SK-N-SH treated with all-trans-retinoic acid at 6 μM for 48 hours (cell line): ENCODE results near the gene CST11.

Source experiments
- ATAC-seq: fragments of 200-7000 bp; cut with Tn5 transposase; 3 replicates; pipeline ENCODE4 v1.9.1; 2020; ENCODE audit warnings: mild to moderate bottlenecking, moderate library complexity
- ARNTL ChIP-seq: fragments of 450-650 bp; formaldehyde crosslinking; IDR thresholded peaks from 2 replicates; pipeline ENCODE4 v1.5.0; 2020; ENCODE audit warnings: low read depth, mild to moderate bottlenecking, moderate library complexity, borderline replicate concordance
- BACH2 ChIP-seq: fragments of 250-450 bp; sonication (Bioruptor Pico); IDR thresholded peaks from 2 replicates; pipeline ENCODE4 v1.9.0; 2021; ENCODE audit warnings: mild to moderate bottlenecking, borderline replicate concordance
- CREB5 ChIP-seq: fragments of 250-450 bp; sonication (Bioruptor Pico); IDR thresholded peaks from 2 replicates; pipeline ENCODE4 v1.5.1; 2020; ENCODE audit warnings: low read depth, mild to moderate bottlenecking, moderate library complexity
- CSRNP3 ChIP-seq: fragments of 250-450 bp; sonication (Bioruptor Pico); IDR thresholded peaks from 2 replicates; pipeline ENCODE4 v1.5.1; 2021; ENCODE audit warnings: mild to moderate bottlenecking, moderate library complexity
- ESRRG ChIP-seq: fragments of 250-450 bp; sonication (Bioruptor Pico); IDR thresholded peaks from 2 replicates; pipeline ENCODE4 v1.6.1; 2021; ENCODE audit warnings: mild to moderate bottlenecking
- GLIS3 ChIP-seq: fragments of 250-450 bp; sonication (Bioruptor Pico); IDR thresholded peaks from 2 replicates; pipeline ENCODE4 v1.5.0; 2020; ENCODE audit warnings: mild to moderate bottlenecking, moderate library complexity
- ISL1 ChIP-seq: fragments of 250-450 bp; sonication (Bioruptor Pico); IDR thresholded peaks from 2 replicates; pipeline ENCODE4 v2.1.2; 2022; ENCODE audit warnings: mild to moderate bottlenecking, moderate library complexity
- OSR1 ChIP-seq: fragments of 250-450 bp; sonication (Bioruptor Pico); IDR thresholded peaks from 2 replicates; pipeline ENCODE4 v1.8.0; 2022; ENCODE audit warnings: moderate library complexity, mild to moderate bottlenecking, inconsistent platforms
- PATZ1 ChIP-seq: fragments of 250-450 bp; sonication (Bioruptor Pico); IDR thresholded peaks from 2 replicates; pipeline ENCODE4 v1.8.0; 2020; ENCODE audit warnings: mild to moderate bottlenecking, moderate library complexity, borderline replicate concordance
- PPARA ChIP-seq: fragments of 250-450 bp; sonication (Bioruptor Pico); IDR thresholded peaks from 2 replicates; pipeline ENCODE4 v1.5.0; 2020; ENCODE audit warnings: mild to moderate bottlenecking, borderline replicate concordance
- RARB ChIP-seq: fragments of 250-450 bp; sonication (Bioruptor Pico); IDR thresholded peaks from 2 replicates; pipeline ENCODE4 v1.8.0; 2021; ENCODE audit warnings: mild to moderate bottlenecking, moderate library complexity
- SNAI2 ChIP-seq: fragments of 250-450 bp; sonication (Bioruptor Pico); IDR thresholded peaks from 2 replicates; pipeline ENCODE4 v1.5.0; 2020; ENCODE audit warnings: mild to moderate bottlenecking, moderate library complexity
- TCF4 ChIP-seq: fragments of 250-450 bp; sonication (Bioruptor Pico); IDR thresholded peaks from 2 replicates; pipeline ENCODE4 v1.8.0; 2021; ENCODE audit warnings: mild to moderate bottlenecking, moderate library complexity, borderline replicate concordance
- TOX ChIP-seq: fragments of 250-450 bp; sonication (Bioruptor Pico); IDR thresholded peaks from 2 replicates; pipeline ENCODE4 v1.8.0; 2021; ENCODE audit warnings: mild to moderate bottlenecking, moderate library complexity, borderline replicate concordance
- TSHZ2 ChIP-seq: fragments of 250-450 bp; sonication (Bioruptor Pico); IDR thresholded peaks from 2 replicates; pipeline ENCODE4 v1.5.0; 2020; ENCODE audit warnings: mild to moderate bottlenecking, moderate library complexity
- ZC3H10 ChIP-seq: fragments of 250-450 bp; sonication (Bioruptor Pico); IDR thresholded peaks from 2 replicates; pipeline ENCODE4 v1.5.1; 2021; ENCODE audit warnings: mild to moderate bottlenecking, moderate library complexity
- ZFP3 ChIP-seq: fragments of 250-450 bp; sonication (Bioruptor Pico); IDR thresholded peaks from 2 replicates; pipeline ENCODE4 v1.5.0; 2020; ENCODE audit warnings: mild to moderate bottlenecking, moderate library complexity
- ZFP30 ChIP-seq: fragments of 450-650 bp; formaldehyde crosslinking; IDR thresholded peaks from 2 replicates; pipeline ENCODE4 v1.5.0; 2022; ENCODE audit warnings: mild to moderate bottlenecking, moderate library complexity
- ZNF565 ChIP-seq: fragments of 450-650 bp; formaldehyde crosslinking; conservative IDR thresholded peaks from 2 replicates; pipeline ENCODE4 v1.5.0; 2020; ENCODE audit warnings: low read depth, mild to moderate bottlenecking, moderate library complexity
- ZNF8 ChIP-seq: fragments of 450-650 bp; formaldehyde crosslinking; IDR thresholded peaks from 2 replicates; pipeline ENCODE4 v1.5.0; 2020; ENCODE audit warnings: mild to moderate bottlenecking, moderate library complexity

The CST11 gene

GRCh38 chr20:23450877-23451276 is 1.8 kb downstream of the CST11 start:
- no peak for TF ChIP-seq RARB (CRISPR knock-in tag)
- no peak for TF ChIP-seq ESRRG (CRISPR knock-in tag)
- no peak for TF ChIP-seq TOX
- TF ChIP-seq OSR1 (CRISPR knock-in tag), result no peak
- TF ChIP-seq ISL1 (CRISPR knock-in tag), result no peak
- no peak for TF ChIP-seq ZFP30
- TF ChIP-seq ARNTL (CRISPR knock-in tag), result no peak
- no peak for TF ChIP-seq TSHZ2 (CRISPR knock-in tag)
- no peak for TF ChIP-seq BACH2
- TF ChIP-seq ZNF8, result no peak
- no peak for TF ChIP-seq ZFP3 (CRISPR knock-in tag)
- TF ChIP-seq CSRNP3 (CRISPR knock-in tag), result no peak
- no peak for TF ChIP-seq ZC3H10 (CRISPR knock-in tag)
- no peak for TF ChIP-seq PATZ1 (CRISPR knock-in tag)
- no peak for TF ChIP-seq PPARA
- TF ChIP-seq ZNF565 (CRISPR knock-in tag), result no peak
- TF ChIP-seq TCF4 (CRISPR knock-in tag), result no peak
- no peak for TF ChIP-seq CREB5
- no peak for ATAC-seq

GRCh38 chr20:23449421-23449820 is 3.3 kb downstream of the CST11 start:
- TF ChIP-seq CREB5 (no peak), SNAI2 (CRISPR knock-in tag) (no peak)
- no peak for ATAC-seq

GRCh38 chr20:23448167-23448566 is 4.5 kb downstream of the CST11 start:
- no peak for TF ChIP-seq CREB5
- TF ChIP-seq CSRNP3 (CRISPR knock-in tag), result no peak
- no peak for TF ChIP-seq TOX
- TF ChIP-seq RARB (CRISPR knock-in tag), result no peak
- TF ChIP-seq TSHZ2 (CRISPR knock-in tag), result no peak
- no peak for TF ChIP-seq PATZ1 (CRISPR knock-in tag)
- TF ChIP-seq ISL1 (CRISPR knock-in tag), result no peak
- no peak for TF ChIP-seq GLIS3 (CRISPR knock-in tag)
- no peak for TF ChIP-seq TCF4 (CRISPR knock-in tag)
- TF ChIP-seq ZNF565 (CRISPR knock-in tag), result no peak
- no peak for TF ChIP-seq OSR1 (CRISPR knock-in tag)
- TF ChIP-seq ESRRG (CRISPR knock-in tag), result no peak
- TF ChIP-seq ZFP30, result no peak
- no peak for TF ChIP-seq BACH2
- ATAC-seq, result no peak
